Stimulated activated CD4-positive, alpha-beta T cell treated with anti-CD3 and anti-CD28 coated beads, TNF-alpha, amount 100 ng/mL, for 48 hours (primary cell): ENCODE data around the gene NUDT14.

Experiments used
- DNase-seq, 3 donors: peaks; one replicate each; pipeline ENCODE4 v3.0.0-alpha.2; 2020; ENCODE audit warnings: low read depth in 3 of 3

The NUDT14 gene

DNA sequence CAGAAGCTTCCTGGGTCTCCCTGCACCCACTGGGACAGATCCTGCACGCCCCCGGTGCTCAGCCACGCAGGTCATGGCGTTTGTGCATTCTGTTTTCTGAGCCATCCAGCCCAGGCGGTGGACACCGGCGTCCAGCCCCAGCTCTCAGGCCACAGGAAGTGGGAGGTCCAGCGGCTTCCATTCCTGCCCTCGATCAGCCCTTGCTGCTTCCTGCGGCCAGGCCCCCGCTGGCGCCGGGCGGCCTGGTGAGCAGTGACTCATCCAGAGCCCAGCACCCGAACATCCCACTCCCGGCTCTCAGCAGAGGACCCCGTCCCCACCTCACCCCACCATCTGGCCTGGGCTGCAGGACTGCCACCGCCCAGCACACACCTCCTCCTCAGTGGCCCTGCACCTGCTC lies 18.0 kb upstream of the NUDT14 start:
- no peak for DNase-seq

DNA sequence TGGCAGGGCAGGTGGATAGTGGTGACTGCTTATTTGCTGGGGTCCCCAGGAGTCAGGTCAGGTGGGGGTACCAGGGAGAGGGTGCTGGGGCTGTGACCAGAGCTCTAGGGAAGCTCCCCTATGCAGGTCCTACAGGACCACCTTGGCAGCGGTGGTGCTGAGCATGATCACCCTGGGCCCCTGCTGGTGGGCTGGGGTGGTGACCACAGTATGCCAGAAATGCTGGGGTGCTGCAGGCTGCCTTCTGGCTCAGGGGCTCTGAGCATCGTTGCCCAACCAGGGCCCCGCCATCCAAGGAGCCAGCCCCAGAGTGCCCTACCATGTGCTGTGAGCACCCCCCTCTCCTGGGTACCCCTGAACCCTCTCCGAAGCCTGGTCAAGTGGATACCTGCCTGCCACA lies 17.5 kb upstream of the NUDT14 start:
- no peak for DNase-seq

DNA sequence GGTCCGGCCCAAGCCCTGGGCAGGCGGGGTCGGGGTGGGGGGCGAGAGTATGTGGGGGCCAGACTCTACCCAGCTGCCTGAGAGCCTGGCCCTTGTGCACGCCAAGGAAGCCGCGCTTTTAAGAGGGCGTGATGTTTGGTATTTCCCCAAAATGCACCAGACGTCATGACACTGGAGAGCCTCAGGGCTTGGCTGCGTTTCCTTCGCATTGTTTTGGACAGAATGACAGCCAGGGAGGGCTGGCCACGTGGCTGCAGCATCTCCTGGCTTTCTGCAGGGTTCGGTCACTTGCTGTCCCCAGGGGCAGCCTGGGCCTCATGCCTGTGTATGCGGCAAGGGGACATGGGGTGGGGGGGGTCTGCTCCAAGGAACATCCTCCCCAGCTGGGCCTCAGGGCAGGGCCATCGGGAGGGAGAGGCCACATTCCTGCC lies 16.1 kb upstream of the NUDT14 start:
- no peak for DNase-seq

DNA sequence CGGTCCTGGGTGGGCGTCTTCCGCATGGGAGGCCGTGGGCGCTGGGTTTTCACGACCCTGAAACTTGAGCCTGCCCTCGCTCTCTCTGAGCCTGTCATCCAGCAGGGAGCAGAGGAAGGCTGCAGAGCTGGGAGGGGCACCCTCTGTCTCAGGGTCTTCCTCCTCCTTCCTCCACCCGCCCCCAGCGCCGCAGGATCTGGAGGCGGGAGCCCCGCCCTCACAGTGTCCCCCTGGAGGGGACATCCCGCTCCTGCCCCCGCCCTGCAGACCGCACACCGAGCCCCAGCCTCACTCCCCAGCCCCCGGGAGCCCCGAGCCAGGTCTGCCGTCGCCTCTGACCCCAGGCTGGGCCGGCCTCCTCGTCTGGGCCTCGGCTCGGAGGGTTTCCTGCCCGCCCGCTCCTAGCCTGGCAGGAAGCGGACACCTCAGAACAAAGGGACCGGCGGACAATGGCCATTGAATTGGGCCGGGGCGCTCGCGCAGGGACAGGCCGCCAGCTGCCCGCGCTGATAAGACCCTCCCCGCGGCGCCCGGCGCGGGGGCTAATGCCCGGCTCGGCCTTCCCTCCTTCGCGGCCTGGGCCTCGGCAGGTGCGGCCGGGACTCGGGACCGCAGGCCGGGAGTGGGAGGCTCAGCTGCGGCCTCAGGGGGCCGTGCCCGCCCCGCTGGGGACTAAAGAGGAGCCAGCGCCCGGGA lies 15.3 kb upstream of the NUDT14 start:
- DNase-seq = no peak

DNA sequence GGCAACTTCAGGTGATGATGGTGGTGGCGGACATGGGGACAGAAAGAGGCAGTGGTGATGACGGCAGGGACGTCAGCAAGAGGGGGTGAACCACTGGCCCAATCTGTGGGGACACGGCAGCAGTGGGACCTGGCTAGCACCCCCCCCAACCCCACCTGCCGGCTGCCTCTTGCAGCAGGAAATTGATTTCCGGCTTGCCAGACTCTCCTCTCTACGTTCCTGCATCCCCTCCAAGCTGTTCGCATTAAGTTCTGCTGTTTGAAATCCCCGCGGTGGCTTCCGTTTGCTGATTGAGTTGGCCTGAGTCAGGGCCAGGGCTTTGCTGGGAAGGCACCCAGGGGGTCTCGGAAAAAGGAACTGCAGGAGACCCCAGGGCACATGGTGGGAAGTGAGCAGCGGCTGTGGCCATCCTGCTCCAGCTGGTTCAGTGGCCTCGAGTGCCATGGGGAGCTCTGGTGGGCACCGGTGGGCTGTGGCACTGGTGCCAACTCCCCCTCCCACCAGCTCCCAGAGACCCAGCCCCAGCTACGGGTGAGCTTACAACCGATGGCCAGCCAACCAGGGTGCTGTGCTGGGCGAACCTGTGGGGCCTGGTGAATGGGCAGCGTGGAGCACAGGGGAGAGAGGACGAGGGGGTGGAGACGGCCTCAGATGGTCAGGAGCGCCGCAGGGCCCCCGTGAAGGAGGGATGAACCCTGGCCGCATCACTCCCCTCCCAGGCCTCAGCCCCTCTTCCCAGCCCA lies 14.6 kb upstream of the NUDT14 start:
- no peak for DNase-seq

DNA sequence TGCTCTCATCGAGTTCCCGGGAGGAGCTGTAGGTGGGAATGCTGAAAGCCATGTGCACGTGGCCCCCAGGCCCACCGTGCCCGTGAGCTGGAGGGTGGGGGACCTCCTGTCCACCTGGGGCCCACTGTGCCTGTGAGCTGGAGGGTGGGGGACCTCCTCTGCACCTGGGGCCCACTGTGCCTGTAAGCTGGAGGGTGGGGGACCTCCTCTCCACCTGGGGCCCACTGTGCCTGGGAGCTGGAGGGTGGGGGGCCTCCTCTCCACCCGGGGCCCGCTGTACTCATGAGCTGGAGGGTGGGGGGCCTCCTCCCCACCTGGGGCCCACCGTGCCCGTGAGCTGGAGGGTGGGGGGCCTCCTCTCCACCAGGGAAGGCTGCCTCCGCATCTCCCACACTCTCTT lies 13.9 kb upstream of the NUDT14 start:
- no peak for DNase-seq

DNA sequence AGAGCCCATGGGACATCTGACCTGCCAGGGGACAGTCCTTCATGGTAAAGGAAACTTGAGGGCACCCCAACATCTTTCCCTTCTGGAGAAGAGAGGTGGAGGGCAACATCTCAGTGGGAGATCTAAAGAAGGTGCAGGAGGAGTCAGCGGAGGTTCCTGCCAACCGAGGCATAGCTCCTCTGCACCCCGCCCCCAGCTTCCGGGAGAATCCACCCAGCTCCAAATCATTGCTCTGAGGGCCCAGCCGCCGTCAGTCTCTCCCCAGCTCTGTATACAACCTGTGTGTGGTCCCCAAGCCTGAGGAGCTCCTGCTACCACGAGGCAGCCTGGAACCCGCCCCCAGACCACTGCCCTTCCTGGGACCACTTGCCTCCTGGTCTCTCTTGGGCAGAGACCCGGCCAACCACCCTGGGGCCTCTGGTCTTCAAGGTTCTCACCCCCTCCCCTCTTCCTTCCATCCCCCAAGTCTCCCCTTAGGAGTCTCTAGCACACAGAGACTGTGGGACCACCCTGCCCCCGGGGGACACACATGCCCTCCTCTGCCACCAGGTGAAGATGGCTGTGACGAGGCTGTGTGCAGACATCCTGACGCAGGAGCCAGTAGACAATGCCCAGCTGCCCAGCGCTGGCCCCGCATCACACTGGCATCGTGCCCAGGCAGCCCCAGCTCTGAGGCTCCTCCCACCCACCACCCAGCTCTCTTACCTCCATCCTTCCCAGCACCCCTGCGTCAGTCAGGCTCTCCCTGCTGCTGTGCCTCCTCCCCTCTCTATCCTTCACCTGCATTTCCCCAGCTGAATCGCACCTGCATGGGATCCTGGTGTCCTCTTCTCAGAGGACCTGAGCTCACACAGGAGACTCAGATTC lies 13.0 kb upstream of the NUDT14 start:
- no peak for DNase-seq

DNA sequence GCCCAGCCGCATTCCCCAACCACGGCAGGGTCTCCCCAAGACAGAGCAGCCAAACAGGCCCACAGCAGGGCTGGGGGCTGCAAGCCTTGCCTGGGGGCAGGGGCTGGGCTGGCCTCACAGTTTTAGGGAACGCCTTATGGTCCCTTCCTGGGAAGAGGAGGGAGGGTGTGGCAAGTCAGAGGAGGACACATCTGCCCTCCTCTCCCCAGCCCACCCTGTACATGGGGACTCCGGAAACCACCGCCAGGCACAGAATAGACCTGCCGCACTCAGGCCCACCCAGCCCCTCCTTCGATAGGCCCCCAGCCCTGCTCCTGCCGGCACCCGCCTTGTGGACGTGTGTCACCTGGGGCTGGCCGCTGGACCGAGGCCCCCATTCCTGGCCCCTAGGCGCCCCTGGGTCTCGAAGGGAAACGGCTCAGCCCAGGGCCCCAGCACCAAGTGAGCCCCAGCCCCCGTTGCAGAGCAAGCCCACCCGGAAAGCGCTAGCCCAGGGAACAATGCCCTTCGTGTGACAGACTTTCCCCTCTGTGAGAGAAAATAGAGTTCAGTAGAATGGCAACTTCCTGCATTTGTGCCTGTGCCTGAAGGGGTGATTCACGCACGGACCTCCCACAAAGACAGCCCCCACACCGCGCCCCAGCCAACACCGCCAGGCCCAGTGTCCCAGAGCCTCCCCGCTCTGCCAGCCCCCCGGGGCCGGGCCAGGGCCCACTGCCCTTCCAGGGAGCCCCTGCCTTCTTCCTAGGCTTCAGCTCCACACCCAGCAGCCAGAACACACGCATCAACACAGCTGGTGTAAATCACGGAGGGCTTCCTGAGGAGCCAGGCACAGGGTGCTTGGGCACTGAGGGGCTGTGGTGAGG lies 12.0 kb upstream of the NUDT14 start:
- no peak for DNase-seq

DNA sequence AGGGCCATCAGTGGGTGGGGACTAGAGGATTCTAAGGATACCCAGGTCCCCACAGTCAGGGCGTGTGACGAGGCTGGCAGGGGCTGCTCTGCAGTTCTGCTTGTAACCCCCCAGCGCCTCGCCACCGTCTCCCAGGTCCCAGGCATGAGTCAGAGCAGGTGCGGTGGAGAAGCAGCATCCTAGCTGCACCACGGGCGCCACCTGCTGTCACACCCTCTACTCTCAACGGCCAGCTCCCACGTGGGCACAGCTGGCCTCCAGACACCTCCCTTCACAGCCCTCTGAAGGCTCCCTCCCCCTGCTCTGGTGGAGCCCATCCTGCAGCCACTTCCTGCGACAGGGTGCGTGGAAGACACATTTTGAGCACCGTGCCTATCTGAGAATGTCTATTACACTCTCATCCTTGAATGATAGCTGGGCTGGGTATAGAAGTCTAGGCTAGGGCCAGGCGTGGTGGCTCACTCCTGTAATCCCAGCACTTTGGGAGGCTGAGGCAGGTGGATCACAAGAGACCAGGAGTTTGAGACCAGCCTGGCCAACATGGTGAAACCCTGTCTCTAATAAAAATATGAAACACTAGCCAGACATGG lies 6.9 kb upstream of the NUDT14 start:
- DNase-seq = no peak

DNA sequence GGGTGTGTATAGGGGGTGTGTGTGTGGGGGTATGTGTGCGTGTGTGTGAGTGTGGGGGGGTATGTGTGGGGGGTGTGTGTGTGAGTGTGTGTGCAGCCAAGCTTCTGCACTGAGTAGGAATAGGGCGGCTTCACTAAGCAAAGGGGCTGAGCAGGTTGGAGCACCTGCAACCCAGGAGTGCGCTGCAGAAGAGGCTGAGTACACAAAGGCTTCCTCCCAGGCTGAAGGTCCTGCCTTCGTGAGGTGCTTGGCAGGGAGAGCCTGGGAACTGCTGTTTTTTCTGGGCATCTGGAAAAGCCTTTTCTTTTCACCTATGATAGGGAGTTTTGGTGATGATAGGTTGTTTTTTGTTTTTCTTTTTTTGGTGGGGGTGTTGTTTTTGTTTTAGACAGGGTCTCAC lies 6.0 kb upstream of the NUDT14 start:
- DNase-seq = no peak

DNA sequence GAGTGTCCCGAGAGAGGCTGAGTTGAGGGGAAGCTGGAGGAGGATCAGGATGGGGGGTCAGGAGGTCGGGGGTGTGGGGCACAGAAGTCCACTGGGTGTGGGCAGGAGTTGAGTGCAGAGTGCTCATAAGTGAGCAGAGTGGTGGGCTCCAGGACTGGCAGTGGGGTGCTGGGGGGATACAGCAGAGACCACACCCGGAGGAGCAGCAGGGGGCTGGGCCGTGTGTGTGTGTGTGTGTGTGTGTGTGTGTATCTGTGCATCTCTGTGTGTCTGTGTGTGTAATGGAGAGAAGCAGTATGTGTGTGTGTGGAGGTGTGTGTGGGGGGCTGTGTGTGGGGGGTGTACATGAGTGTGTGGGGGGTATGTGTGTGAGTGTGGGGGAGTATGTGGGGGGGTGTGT lies 4.9 kb upstream of the NUDT14 start:
- DNase-seq = no peak

DNA sequence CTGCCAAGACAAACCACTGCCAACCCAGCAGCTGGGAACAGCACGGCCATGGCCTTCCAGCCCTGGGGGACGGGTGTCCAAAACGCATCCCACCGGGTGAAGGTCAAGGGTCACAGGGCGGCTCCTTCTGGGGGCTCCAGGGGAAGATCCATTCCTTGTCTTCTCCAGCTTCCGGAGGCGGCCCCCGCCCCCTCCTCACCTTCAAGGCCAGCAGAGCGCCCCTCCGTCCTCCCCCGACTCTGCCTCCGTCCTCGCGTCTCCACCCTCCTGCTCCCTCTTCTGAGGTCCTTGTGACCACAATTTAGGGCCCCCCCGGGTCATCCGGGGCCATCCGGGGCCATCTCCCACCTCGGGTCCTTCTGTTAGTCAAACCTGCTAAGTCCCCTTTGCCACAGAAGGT lies 3.9 kb upstream of the NUDT14 start:
- DNase-seq = no peak

DNA sequence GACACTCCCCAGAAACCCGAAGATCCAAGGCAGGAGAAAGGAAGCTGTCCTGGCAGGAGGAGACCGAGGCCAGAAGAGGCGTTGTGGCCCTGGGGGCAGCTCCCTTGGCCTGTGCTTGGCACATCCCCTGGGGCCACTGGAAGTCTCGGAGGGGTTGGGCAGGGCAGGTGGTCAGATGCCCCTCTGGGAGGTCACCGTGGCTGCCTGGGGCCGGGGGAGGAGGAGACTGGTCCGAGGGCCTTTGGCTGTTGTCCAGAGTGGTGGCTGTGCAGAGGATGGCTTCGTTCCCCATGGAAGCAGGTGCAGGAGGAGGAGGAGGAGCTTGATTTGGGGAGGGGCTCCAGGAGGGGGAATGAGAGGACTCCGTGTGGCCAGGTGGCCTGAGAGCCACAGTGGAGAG lies 3.3 kb upstream of the NUDT14 start:
- no peak for DNase-seq

DNA sequence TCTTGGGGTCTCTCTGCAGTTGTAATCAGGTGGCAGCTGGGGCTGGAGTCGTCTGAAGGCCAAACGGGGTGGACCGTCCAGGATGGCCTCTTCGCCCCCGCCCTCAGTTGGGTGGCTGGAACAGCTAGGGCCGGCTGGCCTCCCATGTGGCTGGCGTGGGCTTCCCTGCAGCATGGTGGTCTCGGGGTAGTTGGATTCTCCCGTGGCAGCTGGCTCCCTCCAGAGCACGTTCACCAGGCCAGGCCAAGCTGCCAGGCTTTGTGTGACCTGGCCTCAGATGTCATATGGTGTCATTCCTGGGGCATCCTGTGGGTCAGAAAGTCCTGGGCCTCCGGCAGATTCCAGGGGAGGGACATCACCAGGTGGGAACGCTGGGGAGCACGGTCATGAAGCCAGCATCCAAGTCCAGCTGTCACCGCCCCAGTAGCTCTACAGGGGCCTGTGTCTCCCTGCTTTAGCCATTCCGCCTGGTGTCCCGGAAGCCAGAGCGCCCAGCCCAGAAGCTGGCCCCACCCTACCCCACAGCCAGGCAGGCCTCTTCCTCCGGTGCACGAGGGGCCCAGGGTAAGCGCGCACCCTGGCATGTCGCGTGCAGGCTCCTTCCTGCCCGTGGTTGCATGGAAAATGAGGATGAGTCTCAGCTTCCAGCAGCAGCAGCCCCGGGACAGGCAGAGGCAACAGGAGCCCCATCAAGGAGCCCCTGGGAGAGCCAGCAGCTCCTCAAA lies 1.3 kb upstream of the NUDT14 start:
- no peak for DNase-seq

DNA sequence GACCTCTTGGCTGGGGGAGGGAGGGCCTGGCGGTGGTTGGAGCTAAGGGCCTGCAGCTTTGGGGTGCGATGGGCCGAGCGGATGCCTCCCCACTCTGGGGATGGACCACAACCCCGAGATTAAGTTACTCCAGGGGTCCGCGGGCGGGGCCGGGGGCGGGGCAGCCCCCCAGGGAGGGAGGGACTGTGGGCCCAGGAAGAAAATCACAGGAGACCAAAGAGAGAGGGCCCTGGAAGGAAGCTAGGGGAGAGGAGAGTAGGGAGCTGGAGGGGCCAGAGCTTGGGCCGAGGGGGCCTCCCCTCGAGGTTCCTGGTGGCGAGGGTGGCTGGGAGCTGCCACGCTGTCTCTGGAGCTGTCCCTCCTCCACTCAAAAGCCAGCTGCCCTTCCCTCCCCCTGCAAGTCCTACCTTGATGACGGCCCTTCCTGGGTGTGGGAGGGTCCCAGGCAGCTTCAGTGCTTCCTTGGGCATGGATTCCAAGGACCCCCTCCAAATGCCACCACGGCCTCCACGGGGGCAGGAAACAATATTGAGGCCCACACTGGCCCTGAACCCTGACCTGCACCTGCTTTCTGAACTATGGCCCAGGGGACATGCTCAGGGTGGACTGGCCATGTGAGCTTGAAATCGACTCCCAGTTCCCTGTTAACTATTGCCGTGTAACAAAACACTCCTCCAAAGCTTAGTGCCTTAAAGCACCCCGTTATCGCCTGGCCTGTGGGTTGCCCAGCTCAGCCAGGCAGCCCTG lies 610 bp upstream of the NUDT14 start:
- DNase-seq = no peak

DNA sequence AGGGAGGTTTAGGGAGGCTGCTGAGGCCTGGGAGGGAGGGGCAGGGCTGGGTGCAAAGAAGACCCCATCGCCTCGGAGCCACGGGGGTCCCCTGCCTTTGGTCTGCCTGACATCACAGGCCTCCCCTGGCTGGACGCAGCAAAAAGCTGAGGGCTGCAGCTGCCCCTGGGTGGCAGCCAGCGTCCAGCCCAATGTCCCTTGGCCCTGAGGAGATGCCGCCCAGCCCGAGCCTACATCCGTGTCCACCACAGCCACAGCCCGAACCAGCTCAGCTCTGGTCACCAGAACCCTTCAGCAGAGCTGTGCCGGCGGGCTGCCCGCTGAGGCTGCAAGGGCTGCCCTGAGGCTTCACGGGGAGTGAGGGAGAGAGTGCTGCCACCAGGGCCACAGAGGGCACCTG lies 1.9 kb downstream of the NUDT14 start:
- no peak for DNase-seq

DNA sequence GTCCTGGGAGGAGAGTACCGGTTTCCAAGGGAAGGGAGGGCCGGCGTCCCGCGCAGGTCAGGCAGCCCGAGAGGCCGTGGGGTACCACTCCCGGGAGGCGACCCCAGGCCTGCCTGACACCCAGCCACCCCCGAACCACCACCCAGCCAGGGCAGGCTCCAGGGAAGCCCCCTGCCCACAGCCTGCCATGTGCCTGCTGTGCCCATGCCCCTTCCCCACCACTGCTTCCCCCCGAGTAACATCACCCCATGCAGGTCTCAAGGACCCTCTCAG lies 2.3 kb downstream of the NUDT14 start:
- no peak for DNase-seq

DNA sequence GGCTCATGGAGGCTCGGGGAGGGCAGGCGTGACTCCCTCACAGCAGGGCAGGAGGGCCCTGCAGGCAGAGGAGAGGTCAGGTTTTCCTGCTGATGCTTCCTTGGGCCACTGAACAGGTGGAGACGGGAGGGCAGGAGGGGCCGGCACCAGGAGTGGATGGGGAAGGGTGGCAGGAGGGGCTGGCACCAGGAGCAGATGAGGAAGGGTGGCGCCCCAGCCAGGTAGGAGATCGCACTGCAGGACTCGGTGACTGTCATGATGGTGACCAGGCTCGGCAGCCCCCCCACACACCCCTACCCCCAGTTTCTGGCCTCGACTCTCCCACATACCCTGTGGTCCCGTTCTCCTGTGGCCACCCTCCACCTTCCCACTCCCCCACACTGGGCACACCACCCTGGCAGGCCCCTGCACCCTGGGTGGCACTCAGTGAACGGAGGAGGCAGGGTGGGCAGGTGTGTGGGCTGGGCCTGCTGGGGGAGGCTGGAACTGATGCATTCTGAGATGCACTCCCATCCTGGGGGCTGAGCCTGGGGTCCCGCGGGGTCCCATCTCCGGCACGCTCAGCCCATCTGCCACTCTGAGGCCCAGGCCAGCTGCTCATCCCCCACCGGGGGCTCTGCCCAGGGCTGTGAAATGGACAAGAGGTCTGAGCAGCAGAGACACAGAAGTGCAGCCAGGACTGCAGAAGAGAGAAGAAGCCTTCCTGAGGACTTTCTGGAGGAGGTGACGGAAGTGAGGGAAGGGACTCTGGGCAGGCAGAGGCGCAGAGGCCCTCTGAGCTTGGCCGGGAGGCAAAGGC lies 2.8 kb downstream of the NUDT14 start:
- DNase-seq = no peak

DNA sequence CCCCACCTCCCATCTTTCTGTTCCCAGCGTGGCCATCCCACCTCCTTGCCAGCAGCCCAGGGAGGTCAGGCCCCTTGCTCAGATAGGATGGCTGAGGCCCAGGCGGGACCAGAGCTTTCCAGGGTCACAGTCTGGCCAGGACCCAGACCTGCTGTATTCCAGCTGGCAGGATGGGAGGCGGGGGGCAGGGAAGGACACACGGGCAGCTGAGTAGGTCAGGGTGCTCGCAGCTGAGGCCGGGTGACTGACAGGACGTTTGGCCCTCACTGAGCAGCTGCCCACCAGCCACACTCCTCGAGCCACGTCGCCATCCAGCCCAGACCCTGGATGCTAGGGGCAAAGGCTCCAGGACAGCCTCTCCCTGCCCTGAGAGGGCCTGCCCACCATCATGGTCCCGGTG lies 4.0 kb downstream of the NUDT14 start:
- DNase-seq = no peak
